ENCODE data around the gene PPARA.
"Not testable (repeated sequence)": the region's sequence is repeated elsewhere in the genome, so short reads cannot be mapped to it uniquely, and the experiment has no call there.

Gene PPARA

DNA sequence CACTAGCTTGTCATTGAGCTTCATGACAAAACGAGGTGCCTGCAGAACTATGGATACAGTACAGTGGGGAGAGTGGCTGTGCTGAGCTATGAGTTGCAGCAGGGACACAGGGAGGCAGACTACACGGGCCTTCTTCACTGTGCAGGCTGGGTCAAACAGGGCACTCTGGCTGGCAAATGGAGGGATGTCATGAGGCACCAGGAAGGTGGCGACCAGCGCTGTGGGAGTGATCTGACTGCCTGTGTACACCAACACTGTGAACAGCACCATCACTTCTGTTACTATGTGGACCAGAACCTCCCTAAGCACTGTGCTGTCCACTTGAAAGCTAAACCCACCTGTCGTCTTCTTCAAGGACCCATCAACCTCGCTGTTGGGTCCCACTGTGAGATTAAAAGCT lies 109.7 kb downstream of the PPARA start:
- Histone ChIP-seq H3K27me3 (replicated peaks; ENCODE audit: insufficient read depth, low read length) (peaks cover 33% of the 10 kb centered on the region), H3K4me1 (ENCODE audit: low read length) (no peaks in the 10 kb centered on the region), H3F3A (ENCODE audit: insufficient read depth, low read length) (no peaks in the 10 kb centered on the region), H3K79me2 (ENCODE audit: low read length) (no peaks in the 10 kb centered on the region), H3K36me3 (replicated peaks; ENCODE audit: insufficient read depth, low read length) (no peaks in the 10 kb centered on the region), H3K4me2 (ENCODE audit: low read depth, low read length) (no peak overlapping the region), H3K9me3 (replicated peaks; ENCODE audit: insufficient read depth, low read length) (no peaks in the 10 kb centered on the region), H3K9ac (ENCODE audit: low read length) (no peak overlapping the region), H4K20me1 (ENCODE audit: insufficient read depth, low read length) (no peaks in the 10 kb centered on the region), H2AFZ (ENCODE audit: low read length) (no peak overlapping the region), H3K4me3 (ENCODE audit: low read length) (no peak overlapping the region), H3K9me2 (replicated peaks; ENCODE audit: insufficient read depth, low read length) (no peaks in the 10 kb centered on the region), H3K27ac (ENCODE audit: low read length) (no peak overlapping the region)
- TF ChIP-seq, protein P1, sequence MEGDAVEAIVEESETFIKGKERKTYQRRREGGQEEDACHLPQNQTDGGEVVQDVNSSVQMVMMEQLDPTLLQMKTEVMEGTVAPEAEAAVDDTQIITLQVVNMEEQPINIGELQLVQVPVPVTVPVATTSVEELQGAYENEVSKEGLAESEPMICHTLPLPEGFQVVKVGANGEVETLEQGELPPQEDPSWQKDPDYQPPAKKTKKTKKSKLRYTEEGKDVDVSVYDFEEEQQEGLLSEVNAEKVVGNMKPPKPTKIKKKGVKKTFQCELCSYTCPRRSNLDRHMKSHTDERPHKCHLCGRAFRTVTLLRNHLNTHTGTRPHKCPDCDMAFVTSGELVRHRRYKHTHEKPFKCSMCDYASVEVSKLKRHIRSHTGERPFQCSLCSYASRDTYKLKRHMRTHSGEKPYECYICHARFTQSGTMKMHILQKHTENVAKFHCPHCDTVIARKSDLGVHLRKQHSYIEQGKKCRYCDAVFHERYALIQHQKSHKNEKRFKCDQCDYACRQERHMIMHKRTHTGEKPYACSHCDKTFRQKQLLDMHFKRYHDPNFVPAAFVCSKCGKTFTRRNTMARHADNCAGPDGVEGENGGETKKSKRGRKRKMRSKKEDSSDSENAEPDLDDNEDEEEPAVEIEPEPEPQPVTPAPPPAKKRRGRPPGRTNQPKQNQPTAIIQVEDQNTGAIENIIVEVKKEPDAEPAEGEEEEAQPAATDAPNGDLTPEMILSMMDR (IDR thresholded peaks at IDR 0.05; ENCODE audit: low read length) = no peak
- TF ChIP-seq EZH2 (optimal IDR thresholded peaks at IDR 0.05; ENCODE audit: low read depth, low read length) (no peak), EZH2phosphoT487 (IDR thresholded peaks at IDR 0.05; ENCODE audit: low read length) (no peak)
- no peak for DNase-seq

GRCh38 chr22:46262449-46263215 lies 112.3 kb downstream of the PPARA start:
- Histone ChIP-seq H2AFZ (ENCODE audit: low read length) (no peak overlapping the region), H3K79me2 (ENCODE audit: low read length) (no peaks in the 10 kb centered on the region), H3K36me3 (replicated peaks; ENCODE audit: insufficient read depth, low read length) (no peaks in the 10 kb centered on the region), H3K9me2 (replicated peaks; ENCODE audit: insufficient read depth, low read length) (no peaks in the 10 kb centered on the region), H3K9me3 (replicated peaks; ENCODE audit: insufficient read depth, low read length) (no peaks in the 10 kb centered on the region), H3K27ac (ENCODE audit: low read length) (no peak overlapping the region), H4K20me1 (ENCODE audit: insufficient read depth, low read length) (no peaks in the 10 kb centered on the region), H3K27me3 (replicated peaks; ENCODE audit: insufficient read depth, low read length) (peaks cover 38% of the 10 kb centered on the region), H3K4me3 (ENCODE audit: low read length) (no peak overlapping the region), H3F3A (ENCODE audit: insufficient read depth, low read length) (no peaks in the 10 kb centered on the region), H3K9ac (ENCODE audit: low read length) (no peak overlapping the region), H3K4me2 (ENCODE audit: low read depth, low read length) (no peak overlapping the region), H3K4me1 (ENCODE audit: low read length) (no peaks in the 10 kb centered on the region; the same call in 1 of the 2 replicates)
- no peak for DNase-seq
- TF ChIP-seq EZH2phosphoT487 (IDR thresholded peaks at IDR 0.05; ENCODE audit: low read length) = no peak
- TF ChIP-seq EZH2 (optimal IDR thresholded peaks at IDR 0.05; ENCODE audit: low read depth, low read length) = no peak
- TF ChIP-seq, protein P1 (IDR thresholded peaks at IDR 0.05; ENCODE audit: low read length) = no peak

- H3K9me2 ChIP-seq (replicated peaks; ENCODE audit: insufficient read depth, low read length) = no peaks in the 10 kb centered on the region
- H3K27ac ChIP-seq (ENCODE audit: low read length) = no peak within 1 kb of the TSS
- H3K27me3 ChIP-seq (replicated peaks; ENCODE audit: insufficient read depth, low read length) = peaks cover 35% of the 10 kb centered on the region
- H4K20me1 ChIP-seq (ENCODE audit: insufficient read depth, low read length) = no peaks in the 10 kb centered on the region
- H3K9ac ChIP-seq (ENCODE audit: low read length) = no peak within 1 kb of the TSS
- H3K4me1 ChIP-seq (ENCODE audit: low read length) = no peaks in the 10 kb centered on the region; the same call in 1 of the 2 replicates
- H3K9me3 ChIP-seq (replicated peaks; ENCODE audit: insufficient read depth, low read length) = no peaks in the 10 kb centered on the region
- no peak within 1 kb of the TSS for H3K4me2 ChIP-seq (ENCODE audit: low read depth, low read length)
- H3K36me3 ChIP-seq (replicated peaks; ENCODE audit: insufficient read depth, low read length) = no peaks in the 10 kb centered on the region
- no peak within 1 kb of the TSS for H3K4me3 ChIP-seq (ENCODE audit: low read length)
- H3K79me2 ChIP-seq (ENCODE audit: low read length) = no peaks in the 10 kb centered on the region
- TF ChIP-seq EZH2phosphoT487 (IDR thresholded peaks at IDR 0.05; ENCODE audit: low read length) (no peak), EZH2 (optimal IDR thresholded peaks at IDR 0.05; ENCODE audit: low read depth, low read length) (no peak)
- TF ChIP-seq, protein P1 (IDR thresholded peaks at IDR 0.05; ENCODE audit: low read length) = no peak
- DNase-seq = no peak
- H2AFZ ChIP-seq (ENCODE audit: low read length) = no peak within 1 kb of the TSS
- no peaks in the 10 kb centered on the region for H3F3A ChIP-seq (ENCODE audit: insufficient read depth, low read length)
Observed at GRCh38 chr22:46263216-46263590, 112.9 kb downstream of the PPARA start, which contains the start of gene PKDREJ. Gene PKDREJ (minus strand): TSS chr22:46263343. CDS start chr22:46263322, 21 bp downstream.

- H3K27ac ChIP-seq (ENCODE audit: low read length); H3K4me3 ChIP-seq (ENCODE audit: low read length); H3K4me2 ChIP-seq (ENCODE audit: low read depth, low read length); H3K9ac ChIP-seq (ENCODE audit: low read length); DNase-seq; H3K9me3 ChIP-seq (replicated peaks; ENCODE audit: insufficient read depth, low read length); H3F3A ChIP-seq (ENCODE audit: insufficient read depth, low read length); H3K4me1 ChIP-seq (ENCODE audit: low read length); H2AFZ ChIP-seq (ENCODE audit: low read length); H3K9me2 ChIP-seq (replicated peaks; ENCODE audit: insufficient read depth, low read length); H3K36me3 ChIP-seq (replicated peaks; ENCODE audit: insufficient read depth, low read length); H4K20me1 ChIP-seq (ENCODE audit: insufficient read depth, low read length); H3K79me2 ChIP-seq (ENCODE audit: low read length): not testable (repeated sequence)
- peaks cover 24% of the 10 kb centered on the region for H3K27me3 ChIP-seq (replicated peaks; ENCODE audit: insufficient read depth, low read length)
Observed at GRCh38 chr22:46264520-46264919, 114.2 kb downstream of the PPARA start.

DNA sequence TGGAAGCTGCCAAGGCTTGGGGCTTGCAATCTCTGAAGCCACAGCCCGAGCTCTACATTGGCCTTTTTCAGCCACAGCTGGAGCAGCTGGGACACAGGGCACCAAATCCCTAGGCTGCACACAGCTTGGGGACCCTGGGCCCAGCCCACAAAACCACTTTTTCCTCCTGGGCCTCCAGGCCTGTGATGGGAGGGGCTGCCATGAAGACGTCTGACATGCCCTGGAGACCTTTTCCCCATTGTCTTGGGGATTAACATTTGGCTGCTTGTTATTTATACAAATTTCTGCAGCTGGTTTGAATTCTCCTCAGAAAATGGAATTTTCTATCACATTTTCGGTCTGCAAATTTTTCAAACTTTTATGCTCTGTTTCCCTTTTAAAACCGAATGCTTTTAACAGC lies 115.3 kb downstream of the PPARA start:
- not testable (repeated sequence) for H3K9me3 ChIP-seq (replicated peaks; ENCODE audit: insufficient read depth, low read length); H3K4me3 ChIP-seq (ENCODE audit: low read length); H2AFZ ChIP-seq (ENCODE audit: low read length); DNase-seq; H4K20me1 ChIP-seq (ENCODE audit: insufficient read depth, low read length); H3K9ac ChIP-seq (ENCODE audit: low read length); H3K27ac ChIP-seq (ENCODE audit: low read length); H3K36me3 ChIP-seq (replicated peaks; ENCODE audit: insufficient read depth, low read length); H3K9me2 ChIP-seq (replicated peaks; ENCODE audit: insufficient read depth, low read length); H3F3A ChIP-seq (ENCODE audit: insufficient read depth, low read length); H3K4me1 ChIP-seq (ENCODE audit: low read length); H3K4me2 ChIP-seq (ENCODE audit: low read depth, low read length); H3K79me2 ChIP-seq (ENCODE audit: low read length)
- H3K27me3 ChIP-seq (replicated peaks; ENCODE audit: insufficient read depth, low read length) = peaks cover 17% of the 10 kb centered on the region

Measured in MM.1S (cell line).